AML-193 (cell line): Measurements from ENCODE around the gene WWOX.
A peak's percentile ranks its signal among the peaks of the same experiment; 100 is the strongest.
"Not testable (repeated sequence)": the region's sequence is repeated elsewhere in the genome, so short reads cannot be mapped to it uniquely, and the experiment has no call there.

Experiments
- DNase-seq, 2 experiments: peaks; one replicate each; lab custom pipeline; 2025; lab: John Stamatoyannopoulos, UW

WWOX gene

GRCh38 chr16:78099271-78100111, at the start of gene WWOX:
Gene WWOX (plus strand): TSS chr16:78099654.
- DNase-seq = peak; percentile 94 to 95

GRCh38 chr16:78050734-78051400, 48.6 kb upstream of the WWOX start:
- DNase-seq = no peak

- DNase-seq = no peak
Observed at GRCh38 chr16:78057803-78058564, 41.5 kb upstream of the WWOX start.

GRCh38 chr16:78059806-78060205, 39.6 kb upstream of the WWOX start:
- not testable (repeated sequence) for DNase-seq

- no peak for DNase-seq
Observed at GRCh38 chr16:78060295-78060694, 39.2 kb upstream of the WWOX start.

GRCh38 chr16:78060809-78061208, 38.6 kb upstream of the WWOX start:
- no peak for DNase-seq

GRCh38 chr16:78065319-78065718, 34.1 kb upstream of the WWOX start:
- no peak for DNase-seq

GRCh38 chr16:78069913-78070312, 29.5 kb upstream of the WWOX start:
- DNase-seq = no peak

GRCh38 chr16:78072275-78072674, 27.2 kb upstream of the WWOX start:
- no peak for DNase-seq

GRCh38 chr16:78075800-78076199, 23.7 kb upstream of the WWOX start:
- DNase-seq = no peak

- no peak for DNase-seq
Observed at GRCh38 chr16:78081341-78081740, 18.1 kb upstream of the WWOX start.

- DNase-seq = no peak
Observed at GRCh38 chr16:78091419-78091818, 8.0 kb upstream of the WWOX start.

- no peak for DNase-seq
Observed at GRCh38 chr16:78092758-78093157, 6.7 kb upstream of the WWOX start.

GRCh38 chr16:78094166-78094565, 5.3 kb upstream of the WWOX start:
- no peak for DNase-seq

- no peak for DNase-seq
Observed at GRCh38 chr16:78094998-78095397, 4.5 kb upstream of the WWOX start.

- no peak for DNase-seq
Observed at GRCh38 chr16:78096386-78096785, 3.1 kb upstream of the WWOX start.

- no peak for DNase-seq
Observed at GRCh38 chr16:78097548-78097947, 1.9 kb upstream of the WWOX start.

- no peak for DNase-seq
Observed at GRCh38 chr16:78098087-78098486, 1.4 kb upstream of the WWOX start.

GRCh38 chr16:78098595-78099270, 721 bp upstream of the WWOX start:
- DNase-seq = no peak

GRCh38 chr16:78100112-78100467, 636 bp downstream of the WWOX start:
- DNase-seq = peak in 1 of 2 experiments; percentile 43

- DNase-seq = no peak
Observed at GRCh38 chr16:78102122-78102660, 2.7 kb downstream of the WWOX start.

GRCh38 chr16:78102865-78103264, 3.4 kb downstream of the WWOX start:
- no peak for DNase-seq
